ENCODE measurements around the gene ITPR3.

Gene ITPR3

GRCh38 chr6:33725891-33726673, 105.0 kb downstream of the ITPR3 start:
- no peak for TF ChIP-seq ZNF274 (IDR thresholded peaks at IDR 0.05; ENCODE audit: low read depth, low read length)
- H3K4me3 ChIP-seq (ENCODE audit: low read length): no peak overlapping the region

DNA sequence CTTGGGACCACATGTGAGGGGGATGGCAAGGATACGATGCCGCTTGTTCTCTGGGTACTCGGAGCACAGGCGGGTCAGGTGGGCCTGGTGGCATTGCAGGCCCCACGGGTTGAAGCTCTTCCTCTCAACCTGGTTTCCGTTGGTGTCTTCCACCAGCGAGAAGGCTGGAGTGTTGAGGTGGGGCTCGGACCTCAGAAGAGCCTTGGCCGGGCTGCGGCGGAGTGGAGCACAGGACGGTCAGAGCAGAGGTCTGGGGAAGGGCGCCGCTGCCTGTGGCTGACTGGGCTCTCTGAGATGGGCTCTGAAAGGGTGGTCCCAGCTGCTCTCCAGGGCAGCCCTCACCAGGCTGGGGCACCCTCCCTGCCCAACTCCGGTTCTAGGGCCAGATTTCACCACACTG, 105.6 kb downstream of the ITPR3 start:
- TF ChIP-seq ZNF274 (IDR thresholded peaks at IDR 0.05; ENCODE audit: low read depth, low read length): no peak
- no peak overlapping the region for H3K4me3 ChIP-seq (ENCODE audit: low read length)

DNA sequence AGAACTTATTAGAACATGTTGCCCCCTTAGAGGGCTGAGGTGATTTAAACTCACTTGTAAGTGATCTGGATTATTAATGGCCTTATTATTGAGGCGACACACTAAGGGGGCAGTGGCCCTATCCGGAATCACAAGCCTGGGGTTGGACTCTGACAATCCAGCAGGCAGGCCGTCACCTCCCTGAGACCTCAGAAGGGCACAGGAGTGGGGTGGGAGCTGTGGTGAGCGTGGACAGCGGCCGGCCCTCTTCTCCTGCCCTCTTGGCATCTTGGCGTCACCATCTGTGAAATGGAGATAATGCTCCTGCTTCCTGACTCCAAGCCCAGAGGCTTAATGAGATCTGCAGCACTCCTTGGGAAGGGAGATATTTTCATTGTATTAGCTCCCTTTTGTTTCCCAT, 106.0 kb downstream of the ITPR3 start:
- no peak for TF ChIP-seq ZNF274 (IDR thresholded peaks at IDR 0.05; ENCODE audit: low read depth, low read length)
- H3K4me3 ChIP-seq (ENCODE audit: low read length): no peak overlapping the region

DNA sequence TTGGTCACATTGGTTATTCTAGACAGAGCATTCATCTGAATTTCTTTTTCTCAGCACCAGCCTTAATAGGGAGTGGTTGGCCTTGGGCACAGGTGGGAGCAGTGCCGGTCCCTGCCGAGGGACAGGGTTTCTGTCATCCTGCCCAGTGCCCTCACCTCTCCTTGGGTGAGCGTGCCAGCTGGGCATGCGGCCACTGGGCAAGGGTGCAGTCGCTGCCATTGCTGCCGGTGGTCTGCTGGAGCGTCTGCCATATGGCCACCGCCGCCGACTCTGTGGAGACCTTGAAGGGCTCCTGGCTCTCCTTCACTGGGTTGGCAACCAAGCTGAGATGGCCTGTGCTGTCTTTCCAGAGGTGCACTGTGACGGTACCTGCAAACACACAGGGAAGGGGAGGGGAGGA, 106.8 kb downstream of the ITPR3 start:
- H3K4me3 ChIP-seq (ENCODE audit: low read length): no peak overlapping the region
- no peak for TF ChIP-seq ZNF274 (IDR thresholded peaks at IDR 0.05; ENCODE audit: low read depth, low read length)

DNA sequence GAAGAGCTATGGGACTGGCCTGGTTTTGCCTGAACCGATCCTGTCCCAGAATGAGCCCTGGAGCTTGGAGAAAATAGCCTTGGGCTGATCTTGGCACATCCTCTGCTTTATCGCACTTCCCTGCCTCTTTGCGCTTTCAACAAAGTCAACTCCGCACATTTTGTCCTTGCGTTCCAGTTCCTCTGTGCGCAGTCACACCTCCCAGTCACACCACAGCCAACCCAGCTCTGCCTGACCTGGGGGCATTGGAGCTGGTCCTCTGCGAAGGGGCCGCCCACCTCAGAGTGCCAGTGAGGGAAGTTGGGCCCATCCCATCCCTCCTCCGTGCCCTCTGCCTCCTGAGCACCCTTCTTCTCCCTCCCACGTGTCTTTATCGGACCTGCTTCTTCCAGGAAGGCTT, 107.3 kb downstream of the ITPR3 start:
- no peak for TF ChIP-seq ZNF274 (IDR thresholded peaks at IDR 0.05; ENCODE audit: low read depth, low read length)
- no peak overlapping the region for H3K4me3 ChIP-seq (ENCODE audit: low read length)

DNA sequence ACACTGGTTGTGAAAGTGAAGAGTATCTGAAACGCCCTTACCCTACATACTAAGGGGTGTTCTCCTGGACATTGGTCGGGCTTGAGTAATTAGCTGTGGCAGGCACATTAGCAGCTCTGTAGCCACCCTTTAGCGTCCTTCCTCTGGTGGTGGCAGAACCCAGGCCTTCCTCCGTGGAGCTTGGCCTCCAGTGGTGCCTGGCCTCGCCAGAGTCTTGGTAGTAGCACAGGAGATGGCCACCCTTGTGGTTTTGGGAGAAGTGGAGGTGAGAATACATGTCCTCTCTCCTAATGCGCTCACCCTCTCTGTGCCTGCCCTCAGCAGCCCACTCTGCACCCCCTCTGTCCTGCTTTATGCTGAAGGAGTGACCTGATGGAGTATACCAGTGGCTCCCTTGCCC, 107.9 kb downstream of the ITPR3 start:
- no peak for TF ChIP-seq ZNF274 (IDR thresholded peaks at IDR 0.05; ENCODE audit: low read depth, low read length)
- H3K4me3 ChIP-seq (ENCODE audit: low read length): no peak overlapping the region

DNA sequence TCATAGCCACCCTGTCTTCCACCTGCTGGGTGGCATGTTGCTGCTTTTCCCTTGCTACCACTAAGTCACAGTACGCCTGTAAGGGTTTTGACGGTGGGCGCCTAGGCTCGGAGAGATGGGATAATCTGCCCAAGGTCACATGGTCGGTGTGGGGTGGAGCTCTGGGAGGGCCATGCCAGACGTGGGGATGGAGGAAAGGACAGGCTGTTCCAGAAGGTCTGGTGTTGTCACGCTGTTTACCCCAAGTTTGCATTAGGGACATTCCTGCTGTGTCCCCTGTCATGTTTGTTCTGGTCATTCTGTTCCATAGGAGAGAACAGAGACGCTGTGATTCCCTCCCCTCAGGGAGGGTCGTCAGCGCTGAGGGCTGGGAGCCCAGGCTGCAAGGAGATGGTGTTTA, 109.5 kb downstream of the ITPR3 start:
- no peak for TF ChIP-seq ZNF274 (IDR thresholded peaks at IDR 0.05; ENCODE audit: low read depth, low read length)
- no peak overlapping the region for H3K4me3 ChIP-seq (ENCODE audit: low read length)

DNA sequence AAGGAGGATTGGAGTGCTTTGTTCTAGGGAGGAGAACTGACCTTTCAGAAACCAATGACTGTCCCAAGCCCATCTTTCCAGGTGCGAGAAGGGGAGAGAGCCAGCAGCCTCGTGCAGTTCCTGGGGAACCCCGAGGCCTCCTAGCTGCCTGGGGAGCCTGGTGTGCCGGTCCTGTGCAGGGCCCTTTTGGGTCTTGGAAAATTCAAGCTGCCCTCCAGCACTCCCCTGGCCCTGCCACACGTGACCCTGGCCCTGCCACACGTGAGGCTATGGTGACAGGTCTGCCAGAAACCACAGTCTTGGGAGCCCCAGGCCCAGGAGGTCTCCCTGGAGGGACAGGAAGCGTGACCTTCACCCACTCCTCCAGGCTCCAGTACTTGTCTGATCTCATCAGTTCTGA, 109.9 kb downstream of the ITPR3 start:
- no peak overlapping the region for H3K4me3 ChIP-seq (ENCODE audit: low read length)
- no peak for TF ChIP-seq ZNF274 (IDR thresholded peaks at IDR 0.05; ENCODE audit: low read depth, low read length)

DNA sequence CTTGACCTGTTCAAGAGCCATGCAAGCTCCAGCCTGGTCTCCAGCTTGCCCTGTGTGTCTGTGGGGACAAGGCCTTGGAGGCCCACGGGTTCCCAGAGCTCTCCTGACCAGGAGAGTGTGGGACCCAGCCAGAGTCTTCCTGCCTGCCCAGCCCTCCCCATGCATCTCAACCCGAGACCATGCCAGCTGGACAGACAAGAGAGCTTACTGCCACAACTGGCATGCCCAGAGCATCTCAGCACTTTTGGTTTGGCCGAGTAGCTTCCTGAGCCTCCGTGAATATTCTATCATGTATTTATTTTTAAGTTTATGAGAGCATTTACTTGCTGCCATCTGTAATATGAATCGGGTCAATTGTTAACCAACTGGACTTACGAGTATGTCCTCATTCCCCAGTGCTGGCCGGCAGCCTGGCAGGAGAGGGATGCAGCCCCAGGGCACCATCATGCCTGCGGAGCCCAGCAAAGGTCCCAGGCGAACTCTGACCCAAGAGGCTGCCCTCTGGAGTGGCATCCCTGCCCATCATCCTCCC, 110.7 kb downstream of the ITPR3 start:
- H3K4me3 ChIP-seq (ENCODE audit: low read length): no peak overlapping the region
- TF ChIP-seq ZNF274 (IDR thresholded peaks at IDR 0.05; ENCODE audit: low read depth, low read length): no peak

DNA sequence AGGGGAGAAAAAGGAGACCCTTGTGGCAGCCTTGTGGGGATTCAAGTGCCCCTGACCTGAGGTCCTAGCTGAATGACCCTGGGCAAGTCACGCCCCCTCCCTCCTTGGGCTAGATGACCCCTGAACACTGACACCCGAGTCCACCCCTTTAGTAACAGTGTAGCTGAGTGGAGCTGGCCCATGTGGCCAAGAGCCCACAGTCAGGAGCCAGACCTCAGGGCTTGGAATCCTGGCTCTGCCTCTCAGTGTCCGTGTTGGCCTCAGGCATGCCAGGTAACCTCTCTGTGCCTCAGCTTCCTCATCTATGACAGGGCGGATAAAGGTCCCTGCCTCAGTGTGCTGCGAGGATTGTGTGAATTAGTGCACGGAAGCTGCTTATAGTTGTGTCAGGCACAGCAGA, 111.3 kb downstream of the ITPR3 start:
- no peak overlapping the region for H3K4me3 ChIP-seq (ENCODE audit: low read length)
- TF ChIP-seq ZNF274 (IDR thresholded peaks at IDR 0.05; ENCODE audit: low read depth, low read length): no peak

- no peak overlapping the region for H3K4me3 ChIP-seq (ENCODE audit: low read length)
- no peak for TF ChIP-seq ZNF274 (IDR thresholded peaks at IDR 0.05; ENCODE audit: low read depth, low read length)
These were observed 111.9 kb downstream of the ITPR3 start for GRCh38 chr6:33732817-33733708.

- H3K4me3 ChIP-seq (ENCODE audit: low read length): no peak overlapping the region
- TF ChIP-seq ZNF274 (IDR thresholded peaks at IDR 0.05; ENCODE audit: low read depth, low read length): no peak
These were observed 112.5 kb downstream of the ITPR3 start for GRCh38 chr6:33733709-33734007.

DNA sequence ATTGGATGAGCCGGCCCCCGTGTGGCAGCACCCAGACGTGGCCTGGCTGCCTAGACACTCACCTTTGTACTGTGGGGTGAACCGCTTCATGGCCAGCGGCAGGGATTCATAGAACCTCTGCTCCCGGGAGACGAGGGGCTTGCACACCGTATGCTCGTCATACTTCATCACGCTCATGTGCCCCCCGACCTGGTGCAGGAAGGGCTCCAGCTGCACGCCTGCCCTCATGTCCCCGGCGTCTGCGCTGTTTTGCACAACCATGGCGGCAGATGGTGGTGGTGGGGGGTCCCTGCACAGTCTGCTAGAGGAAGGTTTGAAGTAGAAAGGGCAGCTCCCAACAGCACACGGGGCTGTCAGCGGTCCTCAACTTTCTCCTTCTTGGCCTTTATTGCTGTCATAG, 114.1 kb downstream of the ITPR3 start:
- TF ChIP-seq ZNF274 (IDR thresholded peaks at IDR 0.05; ENCODE audit: low read depth, low read length): no peak
- H3K4me3 ChIP-seq (ENCODE audit: low read length): no peak overlapping the region

DNA sequence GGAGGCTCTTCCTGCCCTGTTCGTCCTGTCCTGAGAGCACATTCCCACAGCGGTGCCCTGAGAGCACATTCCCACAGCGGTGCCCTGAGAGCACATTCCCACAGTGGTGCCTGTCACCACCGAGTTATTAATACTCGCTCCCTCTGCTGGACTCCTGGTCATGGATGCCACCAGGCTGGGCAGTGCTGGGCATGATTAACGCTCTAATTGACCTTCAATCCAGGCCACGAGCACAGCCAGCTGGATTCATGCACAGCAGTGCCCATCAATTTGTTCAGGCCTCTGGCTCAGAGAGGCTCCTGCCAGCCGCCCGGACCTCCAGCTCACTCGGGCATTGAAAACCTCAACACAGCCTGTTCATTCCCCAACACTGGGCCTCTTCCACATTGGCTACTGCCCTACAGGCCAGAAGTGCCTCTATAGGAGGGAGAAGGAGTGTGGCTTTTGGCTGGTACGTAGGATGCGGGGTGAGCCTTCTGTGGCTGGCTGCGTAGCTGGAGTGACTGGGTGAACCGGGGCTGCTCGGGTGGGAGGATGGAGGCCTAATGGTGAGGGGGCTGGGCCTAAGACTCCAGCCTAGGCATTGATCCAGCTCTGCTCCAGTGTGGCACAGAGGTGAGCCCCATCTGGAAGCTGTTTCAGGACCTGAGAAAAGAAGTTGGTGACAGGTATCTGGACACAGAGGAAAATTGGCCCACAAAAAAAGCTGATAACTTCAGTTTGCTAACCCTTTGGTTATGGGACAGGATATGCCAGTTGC, 116.3 kb downstream of the ITPR3 start:
- no peak overlapping the region for H3K4me3 ChIP-seq (ENCODE audit: low read length)
- TF ChIP-seq ZNF274 (IDR thresholded peaks at IDR 0.05; ENCODE audit: low read depth, low read length): no peak

All from GM08714 (cell line).